Astrocyte (in vitro differentiated cells and primary cell): ENCODE data around the gene GTPBP3.

Experiments
- EZH2 ChIP-seq: IDR thresholded peaks from 2 replicates; pipeline ENCODE4 v1.6.1; 2012; ENCODE audit warnings: mild to moderate bottlenecking, low read length, inconsistent platforms; ENCODE audit not compliant: insufficient read depth
- TF ChIP-seq, protein P1 (sequence below): IDR thresholded peaks from 2 replicates; pipeline ENCODE4 v1.5.1; 2011; ENCODE audit warnings: low read depth, mild to moderate bottlenecking, inconsistent platforms, low read length, moderate library complexity; ENCODE audit not compliant: insufficient read depth

DNA sequence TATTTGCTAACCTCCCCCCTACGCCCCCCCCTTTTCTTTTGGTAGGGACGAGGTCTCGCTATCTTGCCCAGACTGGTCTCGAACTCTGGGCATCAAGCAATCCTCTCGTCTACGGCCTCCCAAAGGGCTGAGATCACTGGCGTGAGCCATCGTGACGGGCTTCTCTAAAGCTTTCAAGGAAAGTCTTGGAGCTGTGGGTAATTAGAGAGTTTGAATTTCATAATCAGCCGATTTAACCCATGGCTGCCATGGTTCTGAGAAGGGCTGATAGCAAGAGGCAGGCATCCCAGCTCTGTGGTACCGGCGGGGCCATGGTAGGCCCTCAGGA is 33.4 kb upstream of the GTPBP3 start:
- TF ChIP-seq, protein P1, sequence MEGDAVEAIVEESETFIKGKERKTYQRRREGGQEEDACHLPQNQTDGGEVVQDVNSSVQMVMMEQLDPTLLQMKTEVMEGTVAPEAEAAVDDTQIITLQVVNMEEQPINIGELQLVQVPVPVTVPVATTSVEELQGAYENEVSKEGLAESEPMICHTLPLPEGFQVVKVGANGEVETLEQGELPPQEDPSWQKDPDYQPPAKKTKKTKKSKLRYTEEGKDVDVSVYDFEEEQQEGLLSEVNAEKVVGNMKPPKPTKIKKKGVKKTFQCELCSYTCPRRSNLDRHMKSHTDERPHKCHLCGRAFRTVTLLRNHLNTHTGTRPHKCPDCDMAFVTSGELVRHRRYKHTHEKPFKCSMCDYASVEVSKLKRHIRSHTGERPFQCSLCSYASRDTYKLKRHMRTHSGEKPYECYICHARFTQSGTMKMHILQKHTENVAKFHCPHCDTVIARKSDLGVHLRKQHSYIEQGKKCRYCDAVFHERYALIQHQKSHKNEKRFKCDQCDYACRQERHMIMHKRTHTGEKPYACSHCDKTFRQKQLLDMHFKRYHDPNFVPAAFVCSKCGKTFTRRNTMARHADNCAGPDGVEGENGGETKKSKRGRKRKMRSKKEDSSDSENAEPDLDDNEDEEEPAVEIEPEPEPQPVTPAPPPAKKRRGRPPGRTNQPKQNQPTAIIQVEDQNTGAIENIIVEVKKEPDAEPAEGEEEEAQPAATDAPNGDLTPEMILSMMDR, result no peak
- no peak for TF ChIP-seq EZH2
